A673 (cell line): ENCODE measurements around the gene GRM5.

Experiments
- CTCF ChIP-seq: fragments of 300-800, 200-600 bp; sonication (generic); conservative IDR thresholded peaks from 2 replicates; pipeline ENCODE4 v1.5.1; 2017; ENCODE audit warnings: low read depth, mild to moderate bottlenecking, antibody characterized with exemption, low read length, moderate library complexity, mixed read lengths
- EZH2 ChIP-seq: fragments of 200-600 bp; sonication (generic); IDR thresholded peaks from 2 replicates; pipeline ENCODE4 v1.6.1; 2017; ENCODE audit warnings: borderline replicate concordance, low read depth, mild to moderate bottlenecking, mixed read lengths, antibody characterized with exemption, low read length; ENCODE audit not compliant: poor library complexity, severe bottlenecking

GRCh38 chr11:88666364-88666763 lies 399.4 kb downstream of the GRM5 start:
- TF ChIP-seq CTCF (no peak), EZH2 (no peak)
